Mucosa of gallbladder (tissue), 1 donor: ENCODE measurements around the gene MTCL1. TPM values are rescaled to one million over a fixed set of nuclear protein-coding genes. Genes with fewer than 3 reads are reported as not detected.

ENCODE experiments used
- DNase-seq: peaks from one replicate; pipeline ENCODE4 v3.0.0-alpha.2; 2020; ENCODE audit warnings: low spot score
- total RNA-seq: library from RNA; stranded (reverse); gene quantifications from one replicate; pipeline ENCODE4 v1.2.1, GENCODE V29; 2021
- donor health status: DM: no; HTN: no; CAD: no.

Gene MTCL1
- total RNA-seq, 1 donor from 2014 or later, result 182 TPM

DNA sequence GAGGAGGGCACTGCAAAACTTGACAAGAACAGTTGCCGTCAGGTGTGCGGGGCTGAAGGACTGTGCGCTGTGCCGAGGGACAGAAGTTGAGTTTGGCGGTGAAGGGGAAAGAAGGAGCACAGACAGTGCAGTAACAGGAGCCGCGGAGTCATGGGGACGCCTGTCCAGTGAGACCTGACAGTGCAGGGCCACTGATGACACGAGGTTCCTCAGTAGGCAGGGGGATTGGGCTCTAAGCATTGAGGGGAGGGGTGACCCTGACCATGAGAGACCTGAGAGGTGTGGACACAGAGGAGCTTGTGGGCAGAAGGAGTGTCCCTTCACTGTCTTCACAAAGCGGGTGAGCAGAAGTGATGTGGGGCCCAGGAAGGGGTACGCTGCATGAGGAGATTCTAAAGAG, 104.8 kb downstream of the MTCL1 start:
- no peak for DNase-seq

- DNase-seq, result no peak
These were observed 105.8 kb downstream of the MTCL1 start for GRCh38 chr18:8811115-8811514.

GRCh38 chr18:8812631-8813030, 107.3 kb downstream of the MTCL1 start:
- no peak for DNase-seq

DNA sequence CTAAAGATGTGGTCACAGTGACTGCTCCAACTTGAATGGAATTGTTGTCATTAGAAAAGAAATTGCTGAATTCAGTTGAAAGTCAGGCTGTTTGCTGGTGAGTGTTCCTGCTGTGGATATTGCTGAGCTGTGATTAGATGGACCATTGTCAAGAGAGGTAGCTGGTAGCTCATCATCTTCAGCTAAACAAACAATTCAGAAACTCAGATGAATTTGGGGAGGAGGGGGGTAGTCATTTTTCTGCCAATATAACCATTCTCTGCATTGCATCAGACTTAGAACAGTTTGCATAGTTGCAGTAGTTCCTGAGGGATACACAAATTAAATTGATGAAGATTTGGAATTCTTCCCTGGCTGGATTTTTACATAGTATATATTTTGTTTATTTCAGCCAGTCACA, 108.3 kb downstream of the MTCL1 start:
- DNase-seq, result no peak

DNA sequence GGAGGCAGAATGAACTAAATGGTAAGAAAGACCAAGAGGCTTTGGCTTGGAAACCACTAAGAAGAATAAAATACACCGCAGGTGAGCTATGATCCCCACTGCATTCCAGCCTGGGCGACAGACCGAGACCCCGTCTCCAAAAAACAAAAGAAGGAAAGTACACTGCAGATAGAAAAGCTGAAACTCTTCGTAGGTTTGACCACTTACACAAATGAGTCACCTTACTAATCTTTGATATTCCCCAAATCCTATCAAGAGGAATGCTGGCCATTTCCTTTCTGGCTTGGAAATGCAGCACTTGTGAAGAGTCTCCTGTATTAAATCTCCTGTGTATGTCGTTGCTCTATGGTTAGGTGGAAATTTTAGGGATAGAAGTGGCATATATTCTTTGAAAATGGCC, 108.8 kb downstream of the MTCL1 start:
- no peak for DNase-seq

GRCh38 chr18:8816220-8816619, 110.9 kb downstream of the MTCL1 start:
- no peak for DNase-seq

DNA sequence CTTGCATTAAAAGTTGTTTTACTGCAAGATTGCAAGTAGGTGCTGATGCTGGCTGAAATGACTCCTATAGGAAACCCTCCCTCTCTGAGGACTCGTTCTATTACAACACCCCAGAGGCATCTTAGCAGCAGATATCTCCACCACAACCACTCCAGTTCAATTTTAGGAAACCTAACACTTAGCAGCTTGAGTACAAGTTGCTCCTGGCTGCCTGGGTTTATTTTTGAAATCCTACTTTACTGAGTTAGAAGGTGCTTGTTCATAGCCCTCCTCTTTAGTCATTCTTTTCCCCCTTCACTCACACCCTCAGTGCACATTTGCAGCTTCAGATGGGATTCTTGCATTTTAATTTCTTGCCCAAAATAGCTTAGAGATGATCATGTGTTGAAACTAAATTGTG, 111.5 kb downstream of the MTCL1 start:
- DNase-seq, result no peak

DNA sequence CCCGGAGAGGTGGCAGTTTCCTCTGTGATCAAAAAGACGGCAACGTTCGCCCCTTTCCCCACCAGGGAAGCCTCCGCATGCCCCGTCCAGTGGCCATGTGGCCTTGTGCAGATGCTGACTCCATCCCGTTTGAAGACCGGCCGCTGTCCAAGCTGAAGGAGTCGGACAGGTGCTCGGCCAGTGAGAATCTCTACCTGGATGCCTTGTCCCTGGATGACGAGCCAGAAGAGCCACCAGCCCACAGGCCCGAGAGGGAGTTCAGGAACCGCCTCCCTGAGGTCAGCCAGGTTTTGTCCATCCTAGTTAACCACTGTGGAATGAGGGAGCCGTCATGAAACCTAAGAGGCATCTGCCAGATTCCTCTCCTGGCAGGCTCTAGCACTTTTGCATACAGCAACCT, 113.6 kb downstream of the MTCL1 start:
- no peak for DNase-seq

DNA sequence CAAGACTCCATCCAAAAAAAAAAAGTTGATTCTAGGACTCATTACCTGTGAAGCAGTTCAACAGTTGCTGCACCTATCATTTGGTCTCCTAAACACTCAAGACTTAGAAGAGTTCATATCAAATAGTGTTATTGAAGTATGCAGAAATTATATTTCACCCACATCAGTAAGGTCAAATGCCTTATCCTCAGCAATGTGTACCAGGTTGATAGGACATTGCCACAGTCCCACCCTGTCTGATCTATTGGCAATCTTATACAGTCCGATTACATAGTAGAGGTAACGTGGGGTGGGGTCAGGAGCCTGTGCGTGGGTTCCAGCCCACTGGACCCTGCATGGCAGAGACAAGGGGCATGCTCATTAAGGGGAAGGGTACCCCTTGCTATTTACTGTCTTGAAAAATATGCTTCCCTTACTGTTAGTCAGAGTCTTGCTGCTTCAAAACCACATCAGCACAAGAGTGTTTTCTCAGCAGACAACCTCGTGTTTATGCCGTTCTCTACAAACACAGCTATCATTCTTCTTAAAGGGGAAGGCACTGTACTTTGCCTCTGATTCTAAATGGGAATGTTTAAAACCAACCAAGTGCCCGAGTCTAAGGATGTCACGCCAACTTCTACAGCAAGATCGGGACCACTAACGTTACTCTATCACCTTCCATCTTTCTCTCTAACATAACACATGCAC, 115.2 kb downstream of the MTCL1 start:
- DNase-seq, result no peak

- DNase-seq, result no peak
These were observed 115.7 kb downstream of the MTCL1 start for GRCh38 chr18:8821083-8821465.

GRCh38 chr18:8821531-8821930, 116.2 kb downstream of the MTCL1 start:
- DNase-seq, result no peak

DNA sequence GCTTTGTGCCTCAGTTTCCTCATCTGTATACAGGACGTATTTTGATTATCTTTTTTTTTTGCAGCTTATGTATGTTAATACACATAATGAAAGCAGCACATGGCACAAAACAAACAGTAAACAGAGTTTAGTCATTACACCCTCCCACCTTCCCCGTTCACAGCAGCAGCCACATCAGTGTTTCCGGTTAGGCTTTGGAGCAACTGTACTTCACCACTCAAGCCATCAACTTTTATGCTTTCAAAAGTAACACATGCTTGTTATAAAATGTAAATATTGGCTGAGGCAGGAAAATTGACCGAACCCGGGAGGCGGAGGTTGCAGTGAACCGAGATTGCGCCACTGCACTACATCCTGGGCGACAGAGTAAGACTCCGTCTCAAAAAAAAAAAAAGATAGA, 117.3 kb downstream of the MTCL1 start:
- DNase-seq, result no peak

- no peak for DNase-seq
These were observed 118.2 kb downstream of the MTCL1 start for GRCh38 chr18:8823530-8823929.

DNA sequence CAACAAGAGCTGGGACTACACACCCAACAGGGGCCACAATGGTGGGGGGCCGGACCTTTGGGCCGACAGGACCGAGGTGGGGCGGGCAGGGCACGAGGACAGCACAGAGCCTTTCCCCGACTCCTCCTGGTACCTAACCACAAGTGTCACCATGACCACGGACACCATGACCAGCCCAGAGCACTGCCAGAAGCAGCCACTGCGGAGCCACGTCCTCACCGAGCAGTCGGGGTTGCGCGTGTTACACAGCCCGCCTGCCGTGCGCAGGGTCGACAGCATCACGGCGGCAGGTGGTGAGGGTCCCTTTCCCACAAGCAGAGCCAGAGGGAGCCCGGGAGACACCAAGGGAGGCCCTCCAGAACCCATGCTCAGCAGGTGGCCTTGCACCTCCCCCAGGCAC, 119.5 kb downstream of the MTCL1 start:
- no peak for DNase-seq

DNA sequence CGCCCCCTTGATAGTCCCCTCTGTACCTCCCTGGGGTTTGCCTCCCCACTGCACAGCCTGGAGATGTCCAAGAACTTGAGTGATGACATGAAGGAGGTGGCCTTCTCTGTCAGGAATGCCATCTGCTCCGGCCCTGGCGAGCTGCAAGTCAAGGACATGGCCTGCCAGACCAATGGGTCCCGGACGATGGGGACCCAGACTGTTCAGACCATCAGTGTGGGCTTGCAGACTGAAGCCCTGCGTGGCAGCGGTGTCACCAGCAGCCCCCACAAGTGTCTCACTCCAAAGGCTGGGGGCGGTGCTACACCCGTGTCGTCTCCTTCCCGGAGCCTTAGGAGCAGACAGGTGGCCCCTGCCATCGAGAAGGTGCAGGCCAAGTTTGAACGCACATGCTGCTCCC, 119.9 kb downstream of the MTCL1 start:
- no peak for DNase-seq

GRCh38 chr18:8825729-8826375, 120.5 kb downstream of the MTCL1 start:
- DNase-seq, result no peak

DNA sequence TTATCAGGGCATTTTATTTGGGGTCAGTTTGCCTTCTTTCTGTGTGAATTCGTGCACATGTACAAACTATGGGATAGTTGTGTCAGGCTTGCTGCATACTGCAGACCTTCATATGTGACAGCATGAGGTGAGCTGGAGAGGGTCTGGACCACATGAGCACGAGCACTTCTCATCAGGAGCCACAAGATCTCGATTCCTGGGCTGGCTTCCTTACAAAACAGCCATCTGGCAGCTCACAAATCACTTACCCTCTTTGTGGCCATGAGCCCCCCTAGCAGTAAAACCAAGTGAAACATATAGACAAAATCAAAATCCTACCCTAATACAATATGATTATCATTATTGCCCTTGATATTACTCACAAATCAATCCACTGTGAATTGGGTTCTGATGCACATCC, 121.2 kb downstream of the MTCL1 start:
- DNase-seq, result no peak

DNA sequence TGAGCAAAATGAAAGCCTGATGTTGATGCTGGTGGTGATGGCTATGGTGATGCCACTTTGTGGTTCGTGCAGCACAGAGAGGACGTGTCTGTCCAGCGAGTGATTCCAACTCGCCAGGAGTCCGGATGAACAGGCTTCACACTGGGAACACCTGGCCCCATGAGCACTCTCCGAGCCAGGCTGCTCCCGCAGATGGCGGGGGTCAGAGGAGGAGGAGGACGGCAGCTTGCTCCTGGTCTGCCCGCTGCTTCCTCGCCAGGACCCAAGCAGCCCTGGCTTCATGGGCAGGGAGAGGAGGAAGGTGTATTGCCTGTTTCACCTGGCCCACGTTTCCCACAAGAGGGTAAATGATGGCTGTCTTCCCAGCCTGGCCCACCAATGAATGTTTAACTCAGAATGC, 121.6 kb downstream of the MTCL1 start:
- no peak for DNase-seq

DNA sequence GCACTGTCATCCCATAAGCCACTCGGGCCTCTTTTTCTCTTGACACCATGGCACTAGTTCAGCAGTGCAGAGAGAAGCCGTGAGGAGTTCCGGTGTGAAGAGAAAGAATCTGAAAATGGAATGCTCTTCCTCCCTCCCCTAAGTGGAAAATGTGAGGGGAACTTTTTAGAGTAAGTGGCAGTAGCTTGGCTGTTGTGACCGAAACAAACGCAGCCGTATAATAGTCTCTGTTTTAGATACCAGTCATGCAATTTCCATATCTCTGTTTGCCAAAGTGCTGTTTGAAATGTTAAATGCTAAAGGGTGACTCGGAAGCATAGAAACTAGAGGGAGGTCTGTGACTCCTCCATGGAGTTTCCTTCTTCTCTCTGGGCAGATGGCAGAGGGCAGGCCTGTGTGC, 122.9 kb downstream of the MTCL1 start:
- DNase-seq, result no peak

DNA sequence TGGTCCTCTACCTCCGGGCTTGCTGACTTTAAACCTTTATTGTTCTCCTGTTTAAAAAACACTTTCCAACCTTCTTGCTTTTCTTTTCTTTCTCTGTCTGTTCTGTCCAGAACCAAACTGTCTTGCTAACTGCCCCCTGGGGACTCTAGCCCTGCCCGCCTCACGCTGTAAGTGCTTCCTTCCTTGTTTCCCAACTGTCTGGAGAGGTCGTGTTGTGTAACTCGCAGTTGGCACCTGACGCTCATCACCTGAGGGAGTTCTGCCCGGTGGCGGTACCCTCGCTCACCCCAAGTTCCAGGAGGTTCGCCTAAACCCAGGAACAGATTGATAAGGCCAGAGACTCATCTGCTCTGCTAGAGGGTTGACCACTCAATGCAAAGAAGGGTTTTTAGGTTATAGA, 123.4 kb downstream of the MTCL1 start:
- DNase-seq, result no peak

- no peak for DNase-seq
These were observed 125.0 kb downstream of the MTCL1 start for GRCh38 chr18:8830067-8831060.

DNA sequence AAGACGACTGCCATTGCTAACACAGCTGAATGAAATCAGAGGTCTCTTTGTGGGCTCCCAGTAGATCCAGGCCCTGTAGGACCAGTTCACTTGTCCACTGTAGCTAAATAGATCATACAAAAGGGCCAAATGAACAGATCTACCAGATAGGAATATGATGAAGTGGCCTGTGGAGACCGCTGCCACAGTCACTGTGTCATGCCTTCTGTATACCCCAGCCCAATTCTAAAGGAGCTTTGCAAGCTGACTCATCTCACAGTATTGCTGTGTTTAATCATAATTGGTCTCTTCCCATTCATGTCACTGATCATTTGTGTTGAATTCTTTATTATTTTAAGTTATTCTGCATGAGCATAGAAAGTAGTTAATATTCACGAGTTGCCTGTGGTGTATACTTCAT, 125.8 kb downstream of the MTCL1 start:
- DNase-seq, result no peak

DNA sequence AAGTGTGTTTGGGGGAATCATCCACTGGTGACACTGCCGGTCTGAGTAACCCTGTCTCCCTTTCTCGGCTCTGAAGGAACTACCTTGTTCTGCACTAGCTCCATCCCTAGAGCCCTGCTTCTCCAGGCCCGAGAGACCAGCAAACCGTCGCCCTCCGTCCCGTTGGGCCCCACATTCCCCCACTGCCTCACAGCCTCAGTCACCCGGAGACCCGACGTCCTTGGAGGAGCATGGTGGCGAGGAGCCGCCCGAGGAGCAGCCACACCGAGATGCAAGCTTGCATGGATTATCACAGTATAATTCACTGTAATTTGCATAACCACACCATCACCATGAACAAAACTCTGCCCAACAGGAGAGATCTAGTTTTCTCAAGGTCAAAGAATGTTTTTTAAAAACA, 126.2 kb downstream of the MTCL1 start:
- DNase-seq, result no peak
